NCI-H2196 (cell line): ENCODE results near the gene HMSD.
A peak's percentile ranks its signal among the peaks of the same experiment; 100 is the strongest.
"Not testable (repeated sequence)": the region's sequence is repeated elsewhere in the genome, so short reads cannot be mapped to it uniquely, and the experiment has no call there.

Experiments used
- DNase-seq: peaks from one replicate; lab custom pipeline; 2025; ENCODE audit not compliant: unreplicated experiment; lab: John Stamatoyannopoulos, UW

Gene HMSD, protein sequence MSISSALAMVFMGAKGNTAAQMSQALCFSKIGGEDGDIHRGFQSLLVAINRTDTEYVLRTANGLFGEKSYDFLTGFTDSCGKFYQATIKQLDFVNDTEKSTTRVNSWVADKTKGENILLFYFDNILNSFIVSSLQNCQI

DNA sequence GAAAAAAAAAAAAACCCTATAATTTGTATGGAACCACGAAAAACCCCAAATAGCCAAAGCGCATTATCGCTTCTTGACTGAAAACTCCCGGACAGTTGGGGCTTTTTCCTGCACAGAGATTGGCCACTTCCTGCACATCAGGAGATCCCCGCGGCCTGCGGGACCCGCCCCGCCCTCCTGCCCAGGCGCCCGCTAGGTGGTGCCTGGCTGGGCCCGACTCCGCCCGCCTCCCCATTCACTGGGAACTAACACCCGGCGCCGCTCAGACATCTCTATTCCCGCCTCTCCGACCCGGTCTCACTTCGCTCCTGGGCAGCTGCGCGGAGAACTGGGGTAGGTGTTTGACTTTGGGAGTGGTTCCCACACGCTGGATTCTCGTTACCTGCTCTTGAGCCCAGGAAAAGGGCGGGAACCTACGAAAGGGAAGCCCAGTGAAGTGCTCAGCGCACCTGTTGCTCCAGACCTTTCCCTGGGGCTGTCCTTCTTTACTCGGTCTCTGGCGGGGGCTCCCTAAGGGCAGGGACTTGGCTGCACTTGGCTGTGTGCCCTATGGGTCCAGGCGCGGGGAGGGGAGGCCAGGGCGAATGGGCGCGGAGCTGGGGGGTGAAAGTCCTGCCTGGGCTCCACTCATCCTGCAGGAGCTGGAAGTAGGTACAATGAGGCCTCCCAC is at the start of gene HMSD:
Gene HMSD (plus strand): TSS at position 234 of the 670 bp plus-strand sequence. CDS start 4,155 bp downstream, outside the sequence.
- DNase-seq: peak; percentile 82

DNA sequence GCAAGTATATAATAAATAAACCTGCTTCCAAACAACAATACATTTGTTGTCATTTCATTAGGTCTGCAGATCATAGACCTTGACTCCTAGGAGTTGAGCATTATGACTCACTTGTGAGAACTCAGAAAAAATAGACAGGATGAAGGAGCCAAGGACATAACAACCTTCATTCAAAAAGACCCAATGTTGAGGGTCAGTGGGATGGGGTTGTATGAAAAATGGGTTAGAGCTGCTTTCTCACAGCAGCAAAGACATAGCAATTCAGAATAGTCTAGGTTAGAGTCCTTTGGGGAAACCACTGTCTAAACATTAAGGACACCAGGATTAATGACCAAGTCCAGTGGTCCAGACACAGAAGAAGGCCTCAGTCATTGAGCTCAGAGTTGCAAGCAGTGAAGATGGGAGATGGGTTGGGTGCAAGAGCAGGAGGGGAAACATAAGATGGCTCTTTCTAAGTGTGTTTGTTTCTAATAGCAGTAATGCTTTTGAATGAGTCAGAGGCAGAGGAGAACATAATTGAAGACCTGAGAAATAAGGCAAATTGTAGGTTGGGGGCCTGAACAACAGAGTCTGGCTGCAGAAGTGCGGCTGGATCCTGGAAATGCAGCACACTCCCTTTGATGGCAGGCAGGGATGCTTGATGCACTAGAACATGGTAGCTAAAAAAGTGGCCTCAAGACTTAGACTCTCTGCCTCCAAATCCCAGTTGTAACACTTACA is 45.1 kb upstream of the HMSD start:
- DNase-seq: no peak

DNA sequence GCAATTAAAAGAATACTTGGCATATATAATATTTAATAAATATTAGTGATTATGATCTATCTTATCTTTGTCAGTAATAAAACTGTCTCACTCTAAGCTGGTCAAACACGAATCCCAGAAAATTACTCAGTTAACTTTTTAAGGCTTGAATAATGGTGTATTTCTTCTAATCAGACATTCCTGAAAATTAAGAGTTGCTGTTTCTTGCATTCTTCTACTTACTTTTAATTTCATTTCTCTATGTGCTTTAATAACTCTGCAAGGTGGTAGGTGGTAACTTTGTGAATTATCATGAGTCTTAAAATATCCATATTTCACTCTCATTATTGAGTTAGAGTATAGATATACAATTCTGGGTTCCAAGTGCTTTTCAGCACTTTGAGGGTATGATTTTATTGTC is 44.4 kb upstream of the HMSD start:
- no peak for DNase-seq

DNA sequence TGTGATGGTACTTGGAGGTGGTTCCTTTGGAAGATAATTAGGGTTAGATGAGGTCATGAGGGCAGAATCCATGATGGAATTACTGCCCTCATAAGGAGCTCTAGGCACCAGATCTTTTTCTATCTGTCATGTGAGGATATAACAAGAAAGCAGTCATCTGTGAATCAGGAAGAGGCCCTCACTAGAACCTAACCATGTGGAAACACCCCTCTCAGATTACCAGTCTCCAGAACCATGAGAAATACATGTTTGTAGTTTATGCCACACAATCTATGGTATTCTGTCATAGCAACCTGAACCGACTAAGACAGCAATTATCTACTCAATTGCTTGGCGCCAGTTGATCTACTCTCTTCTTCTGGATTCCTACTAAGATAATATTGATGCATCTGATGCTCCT is 43.7 kb upstream of the HMSD start:
- no peak for DNase-seq

DNA sequence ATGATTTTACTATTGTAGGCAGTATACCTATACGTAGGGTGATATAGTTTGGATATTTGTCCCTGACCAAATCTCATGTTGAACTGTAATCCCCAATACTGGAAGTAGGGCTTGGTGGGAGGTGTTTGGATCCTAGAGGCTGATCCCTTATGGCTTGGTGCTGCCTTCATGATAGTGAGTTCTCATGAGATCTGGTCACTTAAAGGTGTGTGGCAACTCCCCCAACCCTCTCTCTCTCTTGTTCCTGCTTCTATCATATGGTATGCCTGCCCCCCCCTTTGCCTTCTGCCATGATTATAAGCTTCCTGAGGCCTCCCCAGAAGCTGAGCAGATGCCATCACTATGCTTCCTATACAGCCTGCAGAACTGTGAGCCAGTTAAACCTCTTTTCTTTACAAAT is 43.0 kb upstream of the HMSD start:
- DNase-seq: no peak

DNA sequence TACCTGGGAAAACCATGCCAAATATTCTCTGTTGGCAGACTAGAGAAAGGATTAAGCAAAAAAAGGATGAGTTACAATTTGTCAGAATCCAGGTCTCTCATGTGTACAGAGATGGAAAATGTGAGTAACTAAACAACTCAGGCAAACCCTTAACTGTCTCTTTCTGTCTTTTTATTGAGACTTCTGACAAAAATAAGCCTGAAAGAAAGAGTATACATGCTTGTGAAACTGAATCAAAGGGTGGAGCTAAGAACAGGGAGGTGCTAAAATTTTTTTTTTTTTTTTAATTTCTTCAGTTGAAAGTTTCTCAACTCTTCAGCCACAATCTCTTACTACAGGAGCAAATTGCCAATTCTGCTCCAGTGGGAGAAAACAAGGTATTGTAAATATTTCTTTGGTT is 41.4 kb upstream of the HMSD start, which contains the start of gene SERPINB10:
Gene SERPINB10 (plus strand): TSS at position 295 of the 400 bp plus-strand sequence. CDS start 7,553 bp downstream, outside the sequence.
- DNase-seq: no peak

DNA sequence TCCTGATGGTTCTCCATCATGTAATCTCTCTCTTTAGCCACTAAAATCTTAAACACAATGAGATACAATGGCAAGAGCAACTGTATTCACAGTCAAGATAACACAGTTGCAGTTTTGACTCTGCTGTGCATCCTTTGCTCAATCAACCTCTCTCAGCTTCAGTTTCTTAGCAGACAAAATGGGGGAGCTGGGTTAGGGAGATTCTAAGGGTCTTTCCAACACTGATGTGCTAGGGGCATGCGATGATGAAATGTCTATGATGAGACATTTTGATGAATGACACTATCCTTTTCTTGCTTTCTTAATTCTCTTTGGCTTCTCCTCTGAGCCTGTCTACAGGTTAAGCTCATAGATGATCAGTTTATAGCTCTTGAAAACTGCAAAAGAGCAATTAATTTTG is 40.2 kb upstream of the HMSD start:
- no peak for DNase-seq

DNA sequence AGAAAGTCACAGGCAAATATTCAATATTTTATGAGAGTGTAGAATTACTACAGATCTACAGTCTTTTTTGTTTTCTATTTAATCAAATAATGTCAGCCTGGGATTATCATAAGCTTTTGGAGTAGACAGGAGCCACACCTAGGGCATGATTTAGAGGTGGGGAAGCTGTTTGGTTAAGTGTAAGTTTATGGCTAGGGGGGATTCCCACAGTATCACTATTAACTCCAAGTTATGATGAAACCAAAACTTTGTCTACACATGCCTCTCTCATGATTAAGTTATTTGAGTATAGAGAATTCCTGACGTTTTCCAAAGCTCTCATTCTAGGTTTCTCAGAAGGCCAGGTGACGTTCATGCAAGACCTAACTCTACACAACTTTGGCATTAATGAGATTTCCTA is 39.2 kb upstream of the HMSD start:
- no peak for DNase-seq

DNA sequence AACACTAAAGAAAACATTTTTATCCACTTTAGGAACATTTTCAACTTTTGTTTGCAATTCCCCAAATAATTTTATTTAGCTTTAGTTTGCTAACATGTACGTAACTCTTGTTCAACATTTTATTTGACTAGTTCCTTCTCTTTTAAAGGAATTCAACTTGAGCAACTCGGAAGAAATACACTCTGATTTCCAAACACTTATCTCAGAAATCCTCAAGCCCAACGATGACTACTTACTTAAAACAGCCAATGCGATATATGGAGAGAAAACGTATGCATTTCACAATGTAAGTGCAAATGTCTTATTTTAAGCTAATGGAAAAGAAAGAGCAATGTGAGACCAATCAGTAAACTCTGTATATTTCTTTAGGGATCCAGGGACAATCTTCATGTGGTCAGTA is 31.3 kb upstream of the HMSD start:
- DNase-seq: no peak

DNA sequence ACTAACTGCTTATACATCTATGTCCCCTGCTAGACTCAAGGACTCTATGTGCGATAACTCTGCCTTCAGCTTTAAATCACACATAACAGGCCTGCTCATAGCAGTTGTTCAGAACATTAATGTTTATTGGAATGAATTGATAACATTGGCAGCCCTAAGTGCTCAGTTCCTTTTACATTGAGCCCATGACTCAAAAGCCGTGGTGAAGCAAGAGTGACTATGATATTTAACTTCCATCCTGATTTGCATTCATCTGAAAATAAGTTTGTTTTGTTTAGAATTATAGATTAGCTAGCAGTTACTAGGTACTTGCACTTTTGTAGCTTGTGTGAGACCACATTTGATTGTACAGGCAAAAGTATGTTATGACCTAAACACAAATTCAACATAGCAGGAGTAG is 27.1 kb upstream of the HMSD start:
- DNase-seq: no peak

DNA sequence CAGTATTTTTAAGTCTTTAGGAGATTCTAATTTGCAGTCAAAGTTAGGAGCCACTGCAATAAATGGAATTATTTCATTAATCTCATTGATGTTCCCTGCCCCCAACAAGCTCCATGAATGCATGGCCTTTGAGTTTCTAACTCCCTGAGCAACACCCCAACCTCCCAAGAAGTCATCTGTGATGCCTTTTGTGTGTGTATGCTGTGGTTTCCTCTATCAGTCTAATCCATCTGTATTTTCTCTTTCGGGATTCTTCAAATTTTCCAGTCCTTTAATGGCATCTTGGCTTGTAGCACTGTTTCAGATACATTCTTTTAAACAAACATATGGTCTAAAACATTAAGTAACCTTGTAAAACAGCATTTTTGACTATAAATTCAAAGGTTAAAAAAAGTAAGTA is 24.6 kb upstream of the HMSD start:
- DNase-seq: no peak

DNA sequence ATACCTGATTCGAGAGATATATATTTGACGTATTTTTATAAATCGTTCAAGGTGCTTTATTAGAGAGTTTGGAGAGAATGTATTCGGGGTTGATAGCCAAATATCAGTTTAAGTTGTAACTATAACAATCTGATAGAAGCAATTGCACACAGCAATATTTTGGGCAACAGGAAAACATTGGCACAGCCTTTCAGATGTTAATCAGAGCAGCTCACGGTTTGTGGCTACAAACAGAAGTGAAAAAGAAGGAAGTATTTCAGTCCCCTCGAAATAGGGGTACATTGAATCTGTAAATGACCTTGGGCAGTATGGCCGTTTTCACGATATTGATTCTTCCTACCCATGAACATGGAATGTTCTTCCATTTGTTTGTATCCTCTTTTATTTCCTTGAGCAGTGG is 20.8 kb upstream of the HMSD start:
- DNase-seq: no peak

DNA sequence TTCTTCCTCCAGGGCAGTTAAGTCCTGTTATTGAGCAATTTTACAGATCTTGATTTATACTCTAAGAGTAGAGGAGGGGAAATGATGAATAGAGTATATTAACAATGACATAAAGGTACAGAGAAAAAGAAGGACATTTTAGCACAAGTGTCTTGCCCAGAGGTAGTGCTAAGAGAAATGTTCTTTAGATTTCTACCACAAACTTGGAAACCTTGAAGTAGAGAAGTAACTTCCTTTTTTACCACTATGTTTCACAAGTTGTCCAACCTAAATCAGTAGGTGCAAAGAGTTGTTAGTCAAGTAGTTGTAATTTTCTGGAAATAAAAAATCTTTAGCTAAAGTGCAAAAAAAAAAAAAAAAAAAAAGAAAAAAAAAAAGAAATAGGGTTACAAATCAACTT is 19.7 kb upstream of the HMSD start:
- DNase-seq: not testable (repeated sequence)

DNA sequence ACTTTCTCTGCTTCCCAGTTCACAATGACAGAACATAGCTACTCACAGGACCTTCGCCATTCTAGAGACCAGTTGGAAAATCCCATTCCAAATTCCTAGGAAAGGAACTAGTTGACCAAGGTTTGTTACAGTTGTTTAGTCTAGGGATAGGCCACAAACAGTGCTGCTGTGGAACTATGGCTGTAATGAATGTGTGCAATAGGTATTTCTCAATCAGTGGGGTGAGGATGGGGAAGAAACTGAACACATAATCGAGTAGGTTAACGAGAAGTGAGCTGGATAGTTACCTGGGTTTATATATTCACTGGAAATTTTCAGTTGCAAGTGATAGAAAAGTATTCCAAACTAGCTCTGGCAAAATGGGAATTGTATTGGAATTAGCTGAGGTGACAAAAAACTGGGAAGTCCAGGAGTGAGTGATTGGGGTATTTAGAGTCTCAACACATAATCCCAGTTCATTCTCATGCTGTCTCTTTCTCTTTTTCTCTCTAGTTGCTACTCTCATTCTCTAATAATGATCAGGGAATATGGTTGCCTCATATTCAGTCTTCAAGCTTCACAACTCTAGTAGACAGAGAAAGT is 18.2 kb upstream of the HMSD start:
- DNase-seq: no peak

DNA sequence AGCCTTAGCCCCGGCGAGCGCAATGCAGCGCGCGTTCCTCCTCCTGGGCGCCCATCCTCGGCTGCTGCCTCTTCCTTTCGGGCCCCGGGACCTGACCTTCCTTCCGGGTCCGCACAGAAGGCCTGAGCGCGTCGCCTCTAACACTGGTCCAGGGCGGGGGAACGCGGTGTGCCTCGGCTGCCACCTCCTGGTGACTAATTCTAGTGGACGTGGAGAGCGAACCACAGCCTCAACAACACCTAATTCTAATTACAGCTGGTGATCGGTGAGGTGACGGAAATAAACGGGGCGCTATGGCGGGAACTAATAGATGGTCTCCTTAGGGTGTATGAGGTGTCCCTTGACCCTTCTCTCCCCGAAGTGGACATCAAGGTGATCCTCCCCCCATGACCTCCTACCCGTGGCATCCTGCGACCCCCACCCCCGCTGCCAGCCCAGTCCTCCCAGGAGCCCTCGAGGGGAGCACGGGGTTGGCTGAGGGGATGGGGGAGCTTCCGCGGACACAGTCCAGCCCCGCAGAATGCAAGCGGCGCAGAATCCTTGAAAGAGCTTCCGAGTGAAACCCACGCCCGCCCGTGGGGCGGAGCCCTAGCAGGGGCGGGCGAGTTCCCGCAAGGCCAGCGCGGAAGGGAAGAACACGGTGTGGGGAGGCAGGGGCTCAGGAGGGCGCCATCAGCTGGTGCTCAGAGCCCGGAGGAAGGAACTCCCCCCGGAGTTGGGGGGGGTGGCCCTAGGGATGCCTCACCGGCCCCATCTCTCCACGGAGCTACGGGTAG is 12.8 kb upstream of the HMSD start:
- DNase-seq: peak; percentile 81

DNA sequence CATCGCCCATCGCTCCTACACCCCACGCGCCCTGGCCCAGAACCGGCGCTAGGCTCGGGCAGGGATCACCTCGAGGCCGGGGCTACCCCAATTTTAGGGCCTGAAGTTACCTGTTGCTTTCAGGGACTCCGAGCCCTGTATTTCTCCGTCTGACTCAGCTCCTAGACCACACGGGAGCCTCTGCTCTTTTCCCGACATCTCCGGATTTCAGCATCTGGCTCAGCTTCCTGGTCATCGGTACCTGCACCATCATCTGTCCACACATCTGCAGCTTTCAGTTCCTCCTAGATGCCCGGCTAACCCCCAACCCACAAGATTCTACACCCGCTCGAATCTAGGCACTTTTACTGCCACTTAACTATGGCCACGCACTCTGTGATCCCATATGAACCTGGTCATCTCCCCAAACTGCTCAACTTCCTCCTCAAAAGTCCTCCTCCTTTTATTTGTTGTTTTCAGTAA is 12.1 kb upstream of the HMSD start:
- no peak for DNase-seq

DNA sequence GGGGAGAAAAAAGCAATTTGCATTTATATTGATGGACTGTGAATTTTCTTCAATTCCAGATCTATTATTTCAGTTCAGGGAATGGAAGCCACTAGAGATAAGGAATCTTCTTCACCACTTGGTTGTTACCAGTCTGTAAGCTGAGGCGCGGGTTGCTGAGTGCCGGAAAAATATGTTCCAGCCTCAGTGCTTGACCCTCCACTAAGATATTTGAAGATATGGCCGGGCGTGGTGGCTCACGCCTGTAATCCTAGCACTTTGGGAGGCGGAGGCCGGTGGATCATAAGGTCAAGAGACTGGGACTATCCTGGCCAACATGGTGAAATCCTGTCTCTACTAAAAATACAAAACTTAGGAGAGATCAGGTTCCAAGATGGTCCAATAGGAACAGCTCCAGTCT is 9.1 kb upstream of the HMSD start:
- DNase-seq: no peak

DNA sequence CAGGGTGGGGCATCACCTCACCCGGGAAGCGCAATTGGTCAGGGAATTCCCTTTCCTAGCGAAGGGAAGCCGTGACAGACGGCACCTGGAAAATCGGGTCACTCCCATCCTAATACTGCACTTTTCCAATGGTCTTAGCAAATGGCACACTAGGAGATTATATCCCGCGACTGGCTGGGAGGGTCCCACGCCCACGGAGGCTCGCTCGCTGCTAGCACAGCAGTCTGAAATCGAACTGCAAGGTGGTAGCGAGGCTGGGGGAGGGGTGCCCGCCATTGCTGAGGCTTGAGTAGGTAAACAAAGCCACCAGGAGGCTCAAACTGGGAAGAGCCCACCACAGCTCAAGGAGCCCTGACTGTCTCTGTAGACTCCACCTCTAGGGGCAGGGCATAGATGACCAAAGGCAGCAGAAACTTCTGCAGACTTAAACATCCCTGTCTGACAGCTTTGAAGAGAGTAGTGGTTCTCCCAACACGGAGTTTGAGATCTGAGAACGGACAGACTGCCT is 8.5 kb upstream of the HMSD start:
- not testable (repeated sequence) for DNase-seq

DNA sequence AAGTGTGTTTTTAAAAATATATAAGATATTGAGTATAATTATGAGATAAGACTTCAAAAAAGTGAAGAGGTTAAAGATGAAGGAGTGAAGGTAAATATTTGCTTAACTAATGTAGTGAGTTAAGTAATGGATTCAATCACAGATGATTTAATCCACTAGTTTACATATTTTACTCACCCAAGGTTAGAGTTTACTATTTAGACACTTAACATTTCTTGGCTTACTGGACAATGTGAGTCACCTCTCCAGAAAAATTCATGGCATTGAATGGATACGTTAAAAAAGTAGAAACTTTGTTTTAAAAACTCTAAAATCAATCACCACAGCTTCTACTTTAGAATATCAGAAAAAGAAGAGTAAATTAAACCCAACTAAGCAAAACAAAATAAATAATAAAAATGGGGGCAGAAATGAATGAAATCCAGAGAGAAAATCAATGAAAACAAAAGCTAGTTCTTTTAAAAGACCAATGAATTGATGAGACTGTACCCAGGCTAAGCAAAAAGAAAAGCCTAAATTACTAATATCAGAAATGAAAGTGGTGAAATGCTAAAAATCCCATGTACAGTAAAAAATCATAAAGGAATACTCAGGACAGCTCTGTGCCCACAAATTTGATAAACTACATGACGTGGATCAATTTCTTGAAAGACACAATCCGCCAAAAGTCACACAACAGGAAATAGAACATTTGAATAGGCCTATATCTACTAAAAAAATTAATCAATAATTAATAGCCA is 1.9 kb upstream of the HMSD start:
- no peak for DNase-seq

DNA sequence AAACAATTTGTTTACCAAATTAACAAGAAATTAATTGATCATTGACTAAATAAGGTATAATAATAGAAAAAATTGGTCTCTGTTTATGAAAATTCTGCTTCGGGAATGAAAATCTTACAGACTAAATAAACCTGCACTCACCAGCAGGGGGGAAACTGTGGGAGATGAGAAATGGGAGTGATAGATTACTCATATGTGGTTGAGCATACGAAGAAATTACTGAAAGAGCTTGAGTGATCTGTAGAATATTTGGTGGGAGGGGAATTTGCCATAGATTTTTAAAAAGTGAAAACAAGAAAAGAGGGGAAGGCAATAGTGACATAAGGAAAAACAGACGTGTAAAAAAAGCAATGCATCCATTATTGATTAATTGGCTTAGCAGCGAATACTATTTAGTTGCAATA is 2.2 kb downstream of the HMSD start:
- no peak for DNase-seq
